NCI-H2171 (cell line): ENCODE measurements around the gene BCL3.
"Not testable (repeated sequence)": the region's sequence is repeated elsewhere in the genome, so short reads cannot be mapped to it uniquely, and the experiment has no call there.

Experiments used
- DNase-seq: peaks from one replicate; lab custom pipeline; 2025; lab: John Stamatoyannopoulos, UW

Gene BCL3, protein sequence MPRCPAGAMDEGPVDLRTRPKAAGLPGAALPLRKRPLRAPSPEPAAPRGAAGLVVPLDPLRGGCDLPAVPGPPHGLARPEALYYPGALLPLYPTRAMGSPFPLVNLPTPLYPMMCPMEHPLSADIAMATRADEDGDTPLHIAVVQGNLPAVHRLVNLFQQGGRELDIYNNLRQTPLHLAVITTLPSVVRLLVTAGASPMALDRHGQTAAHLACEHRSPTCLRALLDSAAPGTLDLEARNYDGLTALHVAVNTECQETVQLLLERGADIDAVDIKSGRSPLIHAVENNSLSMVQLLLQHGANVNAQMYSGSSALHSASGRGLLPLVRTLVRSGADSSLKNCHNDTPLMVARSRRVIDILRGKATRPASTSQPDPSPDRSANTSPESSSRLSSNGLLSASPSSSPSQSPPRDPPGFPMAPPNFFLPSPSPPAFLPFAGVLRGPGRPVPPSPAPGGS

DNA sequence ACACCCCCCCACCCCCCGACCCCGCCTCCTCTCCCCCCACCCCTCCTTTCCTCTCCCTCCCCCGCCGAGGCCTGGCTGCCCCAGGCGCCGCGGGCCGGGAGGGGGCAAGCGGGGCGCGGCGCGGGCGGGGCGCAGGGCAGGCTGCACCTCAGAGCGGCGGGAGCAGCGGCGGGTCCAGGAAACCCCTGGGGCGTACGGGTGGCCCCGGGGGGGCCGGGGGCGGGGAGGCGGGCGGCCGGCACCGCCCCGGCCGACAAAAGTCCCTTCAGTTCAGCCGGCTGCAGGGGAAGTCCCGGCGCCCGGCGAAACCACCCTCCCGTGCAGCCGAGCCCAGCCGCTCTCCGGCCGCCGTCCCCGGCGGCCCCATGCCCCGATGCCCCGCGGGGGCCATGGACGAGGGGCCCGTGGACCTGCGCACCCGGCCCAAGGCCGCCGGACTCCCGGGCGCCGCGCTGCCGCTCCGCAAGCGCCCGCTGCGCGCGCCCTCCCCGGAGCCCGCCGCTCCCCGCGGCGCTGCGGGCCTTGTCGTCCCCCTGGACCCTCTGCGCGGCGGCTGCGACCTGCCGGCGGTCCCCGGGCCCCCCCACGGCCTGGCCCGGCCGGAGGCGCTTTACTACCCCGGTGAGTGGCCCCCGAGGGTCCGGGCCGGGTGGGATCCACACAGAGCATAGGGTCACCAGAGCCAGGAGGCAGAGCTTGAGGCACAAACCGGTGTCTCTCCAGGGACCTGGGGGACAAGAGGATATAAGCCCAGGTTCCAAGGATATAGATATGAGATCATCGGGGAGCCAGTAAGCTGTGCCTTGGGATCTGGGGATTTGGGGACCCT lies at the start of gene BCL3:
TSS of gene BCL3 (plus strand) at position 283 of the 829 bp plus-strand sequence. CDS start at position 366, 83 bp downstream.
- no peak for DNase-seq

DNA sequence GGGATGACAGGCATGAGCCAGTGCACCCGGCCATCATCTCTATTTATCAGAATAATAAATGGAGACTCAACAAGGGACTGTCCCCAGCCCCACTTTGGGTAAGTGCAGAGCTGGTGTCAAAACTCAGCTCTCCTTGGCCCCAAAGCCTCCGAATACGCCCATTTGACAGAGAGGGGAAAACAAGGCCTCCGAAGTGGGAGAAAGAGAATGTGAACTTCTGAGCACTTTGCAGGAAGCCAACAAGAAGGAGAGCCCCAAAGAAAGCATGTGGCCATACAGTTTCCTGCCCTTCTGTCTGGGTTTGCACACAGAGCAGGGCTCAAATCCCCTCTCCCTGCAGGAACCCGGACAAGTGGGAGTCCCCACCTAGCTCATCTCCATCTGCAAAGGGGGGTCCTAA lies 48.0 kb upstream of the BCL3 start:
- DNase-seq = no peak

DNA sequence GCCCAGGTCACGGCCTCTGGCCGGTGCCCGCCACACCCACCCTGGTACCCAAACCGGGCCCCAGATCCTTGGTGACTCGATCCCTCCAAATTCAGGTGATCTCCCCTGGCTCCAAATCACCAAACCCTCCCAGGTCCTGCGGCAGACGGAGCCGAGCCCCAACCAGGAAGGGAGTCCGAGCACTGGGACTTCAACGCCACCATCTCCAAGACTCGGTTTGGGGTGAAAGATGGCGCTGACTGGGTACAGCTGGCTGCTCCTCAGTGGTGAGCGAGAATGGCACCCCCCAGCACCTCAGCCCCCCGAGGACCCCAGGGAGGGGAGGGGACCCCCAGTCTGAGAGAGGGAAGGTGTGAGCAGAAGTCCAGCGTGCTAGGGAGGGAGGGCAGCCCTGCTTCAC lies 47.3 kb upstream of the BCL3 start:
- DNase-seq = no peak

DNA sequence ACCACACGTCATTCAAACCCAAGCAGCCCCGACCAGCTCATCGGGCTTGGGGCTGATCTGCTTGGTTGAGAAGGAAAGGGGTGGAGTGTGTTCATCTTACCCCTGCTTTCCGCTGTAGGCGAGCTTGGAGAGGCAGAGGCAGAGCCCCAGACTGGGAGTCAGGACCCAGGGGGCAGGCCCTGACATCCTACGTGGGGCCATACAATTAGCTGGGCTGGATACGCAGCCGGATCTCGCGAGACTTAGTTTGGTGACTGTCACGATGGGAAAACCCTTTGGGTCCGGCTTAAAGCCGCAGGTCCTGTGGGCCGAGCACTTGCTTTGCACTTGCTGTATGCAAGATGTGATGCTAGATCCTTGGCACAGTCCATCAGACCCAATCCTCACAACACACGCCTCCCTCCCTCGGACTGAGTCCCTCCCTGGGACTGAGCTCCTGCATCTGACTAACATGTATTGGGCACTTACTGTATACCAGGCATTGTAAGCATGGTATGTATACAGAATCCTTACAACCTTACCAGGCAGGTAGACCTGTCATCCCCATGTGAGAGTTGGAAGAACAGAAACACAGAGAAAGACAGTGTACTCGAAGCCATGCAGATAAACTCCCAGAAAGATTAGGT lies 45.8 kb upstream of the BCL3 start:
- no peak for DNase-seq

DNA sequence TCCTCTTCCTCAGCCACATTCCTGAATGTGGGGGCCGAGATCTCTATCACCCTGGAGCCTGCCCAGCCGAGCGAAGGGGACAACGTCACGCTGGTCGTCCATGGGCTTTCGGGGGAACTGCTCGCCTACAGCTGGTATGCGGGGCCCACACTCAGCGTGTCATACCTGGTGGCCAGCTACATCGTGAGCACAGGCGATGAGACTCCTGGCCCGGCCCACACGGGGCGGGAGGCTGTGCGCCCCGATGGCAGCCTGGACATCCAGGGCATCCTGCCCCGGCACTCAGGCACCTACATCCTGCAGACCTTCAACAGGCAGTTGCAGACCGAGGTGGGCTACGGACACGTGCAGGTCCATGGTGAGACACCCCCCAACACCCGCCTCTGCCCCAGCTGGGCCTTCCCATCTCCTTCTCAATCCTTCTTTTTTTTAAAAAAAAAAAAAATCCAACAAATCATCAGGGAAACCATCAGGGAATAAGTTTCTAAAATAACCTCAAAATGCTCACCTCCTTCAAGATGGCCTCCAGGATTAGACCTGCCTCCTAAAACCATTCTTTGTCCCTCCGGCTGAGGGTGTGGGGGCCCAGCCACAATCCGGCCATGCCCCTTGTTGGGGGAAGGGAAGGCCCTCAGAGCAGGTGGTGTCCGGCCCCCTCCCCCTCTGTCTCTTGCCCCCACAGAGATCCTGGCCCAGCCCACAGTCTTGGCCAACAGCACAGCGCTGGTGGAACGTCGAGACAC lies 45.0 kb upstream of the BCL3 start:
- DNase-seq = no peak

DNA sequence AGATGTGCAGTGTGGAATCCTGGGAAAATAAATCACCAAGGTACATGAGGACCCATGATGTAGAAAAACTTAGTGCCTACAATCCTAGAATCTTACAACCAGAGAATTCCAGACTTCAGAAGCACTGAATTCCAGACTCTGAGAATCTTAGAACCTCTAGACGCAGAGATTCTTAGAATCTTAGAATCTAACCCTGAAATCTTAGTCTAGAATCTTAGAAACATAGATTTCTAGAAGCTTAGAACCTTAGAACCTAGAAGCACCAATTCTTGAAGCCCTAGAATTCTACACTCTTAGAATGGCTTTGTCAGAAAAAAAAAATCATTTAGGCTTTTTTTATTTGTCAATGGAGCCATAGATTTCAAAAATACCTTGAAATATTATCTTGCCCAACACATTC lies 43.5 kb upstream of the BCL3 start:
- no peak for DNase-seq

DNA sequence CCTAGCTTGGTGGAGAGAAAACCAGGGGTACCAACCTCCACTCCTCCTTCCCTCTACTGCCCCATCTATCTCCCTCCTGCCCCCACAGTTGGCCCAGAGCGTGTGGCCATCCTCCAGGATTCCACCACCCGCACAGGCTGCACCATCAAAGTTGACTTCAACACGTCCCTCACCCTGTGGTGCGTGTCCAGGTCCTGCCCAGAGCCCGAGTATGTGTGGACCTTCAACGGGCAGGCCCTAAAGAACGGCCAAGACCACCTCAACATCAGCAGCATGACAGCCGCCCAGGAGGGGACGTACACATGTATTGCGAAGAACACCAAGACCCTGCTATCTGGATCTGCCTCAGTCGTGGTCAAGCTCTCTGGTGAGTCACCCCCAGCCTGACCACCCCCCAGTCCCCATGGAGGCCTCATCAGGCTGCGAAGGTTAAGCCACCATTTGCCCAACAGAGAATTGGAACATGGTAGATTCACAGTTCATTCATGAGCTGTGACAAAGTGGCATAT lies 43.0 kb upstream of the BCL3 start:
- DNase-seq = no peak

DNA sequence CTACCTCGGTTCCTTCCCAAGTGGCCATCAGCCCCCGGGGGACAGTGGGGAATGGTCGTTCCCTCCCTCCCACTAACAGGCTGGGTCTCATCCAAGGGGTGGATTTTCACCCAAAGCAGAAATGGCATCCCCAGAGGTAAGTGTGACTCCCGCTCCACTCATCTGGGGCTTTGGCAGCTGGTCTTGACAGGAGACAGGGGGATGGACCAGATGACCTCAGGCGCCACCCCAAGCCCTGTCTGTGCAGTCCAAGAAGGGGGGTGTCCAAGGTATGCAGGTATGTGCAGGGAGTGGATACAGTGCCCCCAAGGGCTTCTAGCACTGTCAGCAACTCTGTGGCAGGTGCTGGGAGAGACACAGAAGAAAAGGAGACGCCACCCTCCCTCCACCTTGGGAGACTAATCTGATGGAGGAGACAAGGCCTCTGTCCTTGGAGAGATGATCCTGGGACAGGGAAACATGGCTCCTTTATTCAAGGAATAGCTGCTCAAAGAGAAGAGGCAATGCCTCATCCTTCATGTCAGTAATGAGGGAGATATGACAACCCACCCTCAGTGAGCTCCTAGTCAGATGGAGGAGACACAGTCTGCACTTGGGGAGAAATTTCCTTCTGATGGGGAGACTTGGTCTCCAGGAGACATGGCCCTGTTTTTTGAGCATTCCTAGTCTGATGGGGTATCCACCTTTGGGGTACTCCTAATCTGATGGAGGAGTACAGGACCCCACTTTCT lies 41.8 kb upstream of the BCL3 start:
- no peak for DNase-seq

DNA sequence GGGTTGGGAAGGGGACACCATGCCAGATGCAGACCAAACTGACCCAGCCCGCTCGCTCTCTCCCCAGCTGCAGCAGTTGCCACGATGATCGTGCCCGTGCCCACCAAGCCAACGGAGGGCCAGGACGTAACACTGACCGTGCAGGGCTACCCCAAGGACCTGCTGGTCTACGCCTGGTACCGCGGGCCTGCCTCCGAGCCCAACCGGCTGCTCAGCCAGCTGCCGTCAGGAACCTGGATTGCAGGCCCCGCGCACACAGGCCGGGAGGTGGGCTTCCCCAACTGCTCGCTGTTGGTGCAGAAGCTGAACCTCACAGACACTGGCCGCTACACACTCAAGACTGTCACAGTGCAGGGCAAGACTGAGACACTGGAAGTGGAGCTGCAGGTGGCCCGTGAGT lies 40.7 kb upstream of the BCL3 start:
- no peak for DNase-seq

DNA sequence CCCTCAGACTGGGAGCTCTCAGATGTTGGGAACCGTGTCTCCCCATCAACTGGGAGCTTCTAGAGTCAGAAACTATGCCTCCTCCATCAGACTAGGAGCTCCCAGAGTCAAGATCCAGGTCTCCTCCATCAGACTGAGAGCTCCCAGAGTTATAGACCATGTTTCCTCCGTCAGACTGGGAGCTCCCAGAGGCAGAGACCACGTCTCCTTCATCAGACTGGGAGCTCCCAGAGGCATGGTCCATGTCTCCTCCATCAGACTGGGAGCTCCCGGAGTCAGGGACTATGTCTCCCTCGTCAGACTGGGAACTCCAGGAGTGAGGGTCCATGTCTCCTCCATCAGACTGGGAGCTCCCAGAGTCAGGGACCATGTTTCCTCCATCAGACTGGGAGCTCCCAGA lies 39.6 kb upstream of the BCL3 start:
- DNase-seq = no peak

DNA sequence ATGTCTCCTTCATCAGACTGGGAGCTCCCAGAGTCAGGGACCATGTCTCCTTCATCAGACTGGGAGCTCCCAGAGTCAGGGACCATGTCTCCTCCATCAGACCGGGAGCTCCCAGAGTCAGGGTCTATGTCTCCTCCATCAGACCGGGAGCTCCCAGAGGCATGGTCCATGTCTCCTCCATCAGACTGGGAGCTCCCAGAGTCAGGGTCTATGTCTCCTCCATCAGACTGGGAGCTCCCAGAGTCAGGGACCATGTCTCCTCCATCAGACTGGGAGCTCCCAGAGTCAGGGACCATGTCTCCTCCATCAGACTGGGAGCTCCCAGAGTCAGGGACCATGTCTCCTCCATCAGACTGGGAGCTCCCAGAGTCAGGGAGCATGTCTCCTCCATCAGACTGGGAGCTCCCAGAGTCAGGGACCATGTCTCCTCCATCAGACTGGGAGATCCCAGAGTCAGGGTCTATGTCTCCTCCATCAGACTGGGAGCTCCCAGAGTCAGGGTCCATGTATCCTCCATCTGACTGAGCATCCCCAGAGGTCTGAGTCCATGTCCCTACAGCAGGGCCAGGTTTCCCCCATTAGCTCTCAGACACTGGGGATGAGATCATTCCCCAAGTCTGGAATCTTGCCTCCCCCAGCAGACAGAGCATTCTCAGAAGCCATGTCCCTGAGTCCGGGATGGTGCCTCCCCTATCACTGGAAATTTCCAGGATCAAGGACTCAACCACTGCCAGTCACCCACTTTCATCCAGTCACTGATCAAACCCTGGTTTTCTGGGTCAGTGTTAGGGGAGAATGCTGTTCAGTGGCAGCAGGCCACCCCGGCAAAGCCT lies 38.9 kb upstream of the BCL3 start:
- DNase-seq = not testable (repeated sequence)

DNA sequence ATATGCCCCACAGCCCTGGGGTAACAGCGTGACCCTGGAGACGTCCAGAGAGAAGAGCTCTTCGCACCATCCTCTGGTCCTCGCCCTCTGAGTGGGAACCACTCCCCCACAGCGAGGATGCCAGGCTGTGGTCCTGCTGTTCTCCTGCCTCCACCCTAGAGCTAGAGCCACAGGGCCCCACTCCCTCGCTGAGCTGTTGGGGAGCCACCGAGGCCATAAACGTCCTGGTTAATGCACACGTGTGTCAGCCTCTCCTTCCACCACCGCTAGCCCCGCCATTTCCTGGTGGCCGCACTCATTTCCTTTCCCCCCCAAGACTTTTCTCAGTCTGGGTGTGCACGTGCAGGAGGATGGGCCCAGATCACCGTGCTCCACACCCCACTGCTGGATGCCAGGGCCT lies 38.0 kb upstream of the BCL3 start:
- no peak for DNase-seq

DNA sequence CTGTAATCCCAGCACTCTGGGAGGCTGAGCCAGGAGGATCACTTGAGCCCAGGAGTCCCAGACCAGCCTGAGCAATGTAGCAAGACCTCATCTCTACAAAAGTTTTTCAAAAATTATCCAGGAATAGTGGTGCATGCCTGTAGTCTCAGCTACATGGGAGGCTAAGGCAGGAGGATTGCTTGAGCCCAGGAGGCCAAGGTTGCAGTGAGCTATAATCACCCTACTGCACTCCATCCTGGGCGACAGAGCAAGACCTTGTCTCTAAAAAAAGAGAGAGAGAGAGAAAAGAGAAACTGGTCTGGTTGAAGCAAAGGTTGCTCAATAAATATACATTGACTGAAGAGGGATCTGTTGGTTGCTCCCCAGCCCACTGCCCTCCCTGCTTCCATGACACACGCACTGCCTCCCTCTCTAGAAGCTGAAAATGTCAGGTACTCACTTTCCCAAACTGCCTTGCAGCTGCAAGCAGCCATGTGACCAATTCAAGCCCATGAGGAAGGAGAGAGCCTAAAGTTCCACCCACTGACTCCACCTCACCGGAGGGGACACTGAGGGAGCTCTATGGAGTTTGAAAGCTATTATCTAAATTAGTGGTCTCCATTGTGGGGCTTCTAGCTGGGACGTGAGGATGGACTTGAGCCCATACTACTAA lies 35.5 kb upstream of the BCL3 start:
- no peak for DNase-seq

DNA sequence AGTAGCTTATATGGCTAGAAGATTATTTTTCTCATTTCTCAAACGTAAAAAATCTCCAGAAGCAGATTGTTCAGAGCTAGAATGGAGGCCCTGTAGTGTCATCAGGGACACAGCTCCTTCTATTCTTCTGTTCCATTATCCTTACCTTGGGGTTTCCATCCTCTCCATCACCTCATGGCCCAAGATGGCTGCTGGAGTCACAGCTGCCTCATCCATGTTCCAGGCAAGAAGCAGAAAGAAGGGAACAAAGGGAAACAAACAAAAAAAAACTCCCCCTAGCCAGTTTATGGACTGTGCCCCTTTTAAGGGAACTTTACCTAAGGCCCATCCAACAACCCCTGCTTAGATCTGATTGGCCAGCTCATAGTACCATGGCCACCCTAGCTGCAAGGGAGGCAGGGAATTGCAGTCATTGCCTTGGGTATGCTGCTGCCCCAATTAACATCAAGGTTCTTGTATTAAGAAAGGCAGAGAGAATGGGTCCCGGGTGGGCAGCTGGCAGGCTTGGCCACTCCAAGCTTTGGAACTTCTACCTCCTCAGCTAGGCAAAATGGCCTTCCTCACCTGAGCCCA lies 33.8 kb upstream of the BCL3 start:
- no peak for DNase-seq

DNA sequence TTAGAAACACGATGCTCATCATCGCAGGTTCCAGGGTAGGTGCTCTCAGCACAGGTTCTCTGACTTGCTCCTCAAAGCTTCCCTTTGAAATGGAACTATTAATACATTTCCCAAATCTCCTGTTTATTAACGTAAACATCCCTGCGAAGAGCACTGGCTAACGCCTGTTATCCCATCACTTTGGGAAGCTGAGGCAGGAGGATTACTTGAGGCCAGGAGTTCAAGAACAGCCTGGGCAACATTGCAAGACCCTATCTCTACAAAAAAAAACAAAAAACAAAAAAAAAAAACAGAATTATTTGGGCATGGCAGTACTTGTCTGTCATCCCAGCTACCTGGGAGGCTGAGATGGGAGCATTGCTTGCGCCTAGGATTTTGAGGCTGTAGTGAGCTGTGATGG lies 30.9 kb upstream of the BCL3 start:
- DNase-seq = no peak

DNA sequence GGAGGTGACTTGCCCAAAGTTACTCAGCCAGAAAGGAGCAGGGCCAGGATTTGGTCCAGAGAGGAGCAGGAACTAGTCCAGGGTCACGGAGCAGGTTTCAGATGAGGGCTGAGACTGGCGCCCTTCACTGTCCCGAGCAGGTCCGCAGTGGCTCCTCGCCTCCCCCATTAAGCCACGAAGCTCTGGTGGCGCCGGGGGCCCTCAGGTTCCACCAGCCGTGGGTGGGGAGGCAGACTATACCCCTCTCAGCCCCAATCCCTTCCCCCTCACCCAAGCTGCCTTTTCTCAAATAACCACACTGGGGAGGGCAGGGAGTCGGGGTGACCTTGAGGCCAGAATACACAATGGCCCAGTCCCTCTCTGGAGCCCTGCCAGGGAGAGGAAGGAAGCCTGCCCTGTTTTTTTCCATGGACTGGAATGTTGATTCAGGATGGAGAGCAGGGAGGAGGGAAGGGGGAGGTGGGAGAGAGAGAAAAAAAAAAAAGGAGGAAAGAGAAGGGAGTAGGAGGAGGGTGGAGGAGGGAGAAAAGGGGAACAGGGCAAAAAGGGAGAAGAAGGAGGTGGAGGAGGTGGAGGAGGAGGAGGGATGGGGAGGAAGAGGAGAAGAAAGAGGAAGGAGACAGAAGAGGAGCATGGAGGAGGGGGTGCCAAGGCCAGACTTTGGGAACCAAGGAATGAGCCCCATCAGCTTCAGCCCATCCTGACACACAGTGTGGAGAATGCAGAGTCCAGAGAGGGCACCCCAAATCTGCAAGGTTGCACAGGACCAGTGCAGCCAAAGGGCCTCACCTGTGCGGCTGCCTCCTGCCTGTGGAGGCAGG lies 29.9 kb upstream of the BCL3 start:
- no peak for DNase-seq

DNA sequence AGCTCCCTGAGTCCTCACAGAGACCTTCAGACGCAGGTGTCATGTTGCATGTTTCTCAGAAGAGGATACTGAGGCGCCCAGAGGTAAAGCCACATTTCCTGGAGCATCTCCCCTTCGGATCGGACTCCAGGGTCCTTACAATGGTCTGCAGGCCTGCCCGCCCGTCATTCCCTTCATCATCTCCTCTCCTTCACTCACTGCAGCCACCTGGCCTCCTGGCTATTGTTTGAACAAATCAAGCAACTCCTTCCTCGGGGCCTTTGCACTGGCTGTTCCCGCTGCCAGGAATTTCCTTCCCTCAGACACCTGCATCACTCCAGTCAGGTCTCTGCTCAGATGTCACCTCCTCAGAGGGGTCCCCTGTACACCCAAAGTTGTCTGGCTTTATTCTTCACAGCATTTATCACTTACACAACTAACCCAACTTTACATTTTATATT lies 29.2 kb upstream of the BCL3 start:
- no peak for DNase-seq

DNA sequence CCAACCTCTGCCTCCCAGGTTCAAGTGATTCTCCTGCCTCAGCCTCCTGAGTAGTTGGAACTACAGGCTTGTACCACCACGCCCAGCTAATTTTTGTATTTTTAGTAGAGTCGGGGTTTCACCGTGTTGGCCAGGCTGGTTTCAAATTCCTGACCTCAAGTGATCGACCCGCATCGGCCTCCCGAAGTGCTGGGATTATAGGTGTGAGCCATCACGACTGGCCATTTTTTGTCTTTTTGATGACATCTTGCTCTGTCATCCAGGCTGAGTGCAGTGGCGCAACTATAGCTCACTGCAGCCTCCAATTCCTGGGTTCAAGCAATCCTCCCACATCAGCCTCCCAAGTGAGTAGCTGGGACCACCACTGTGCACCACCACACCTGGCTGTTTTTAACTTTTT lies 28.1 kb upstream of the BCL3 start:
- DNase-seq = not testable (repeated sequence)
